GM21717 (cell line): ENCODE results near the gene MARK3.

Source experiments
- ATAC-seq: cut with Tn5 transposase; IDR thresholded peaks from one replicate; pipeline ENCODE4 v1.9.1; 2021; ENCODE audit warnings: mild to moderate bottlenecking, moderate library complexity; ENCODE audit not compliant: unreplicated experiment

The MARK3 gene

DNA sequence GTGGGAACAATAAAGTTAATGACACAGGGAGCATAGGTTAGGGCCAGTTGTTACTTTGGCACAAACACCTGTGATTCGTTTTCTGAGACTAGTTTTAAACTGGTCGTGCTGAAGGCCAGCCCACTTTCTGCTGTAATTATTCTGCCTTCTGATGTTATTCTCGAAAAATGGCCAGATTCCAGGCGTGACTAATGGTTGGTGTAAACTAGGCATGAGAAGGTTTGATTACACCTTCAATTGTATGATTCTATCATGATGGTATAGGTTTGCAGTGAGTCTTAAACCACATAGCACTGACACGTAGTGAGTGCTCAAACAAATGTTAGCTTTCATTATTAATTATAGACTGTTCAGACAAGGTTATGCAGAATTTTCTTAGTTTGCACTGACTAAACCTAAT is 98.4 kb downstream of the MARK3 start:
- no peak for ATAC-seq

DNA sequence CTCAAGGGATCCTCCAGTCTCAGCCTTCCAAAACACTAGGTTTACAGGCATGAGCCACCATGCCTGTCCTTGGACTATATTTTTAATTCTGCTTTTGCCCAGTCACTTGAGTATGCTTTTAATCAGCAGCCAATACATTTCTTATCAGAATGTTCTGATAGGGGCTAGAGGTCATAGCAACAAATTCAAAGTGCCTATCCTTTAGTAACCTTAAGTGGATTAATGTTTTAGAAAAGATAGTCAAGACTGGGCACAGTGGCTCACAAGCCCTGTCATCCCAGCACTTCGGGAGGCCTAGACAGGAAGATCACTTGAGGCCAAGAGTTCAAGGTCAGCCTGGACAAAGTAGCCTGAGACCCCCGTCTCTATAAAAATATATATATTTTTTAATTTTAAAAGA is 100.3 kb downstream of the MARK3 start:
- ATAC-seq, result no peak

DNA sequence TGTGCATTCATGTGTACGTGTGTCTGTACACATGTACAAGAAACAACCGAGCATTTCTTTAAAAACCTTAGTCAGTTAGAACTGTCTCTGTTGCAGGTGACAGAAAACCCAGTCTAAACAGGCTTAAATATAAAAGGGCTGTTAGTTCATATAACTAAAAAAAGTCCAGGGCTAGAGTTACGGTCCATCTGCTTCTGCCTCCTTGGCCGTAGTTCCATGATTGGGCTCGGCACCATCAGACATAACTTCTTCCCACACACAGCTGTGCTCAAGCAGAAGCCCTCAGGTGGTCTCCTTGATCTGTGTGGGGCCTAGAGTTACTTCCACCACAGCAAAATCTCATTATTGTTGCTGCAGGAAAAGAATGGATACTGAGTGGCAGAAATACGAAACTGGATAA is 102.9 kb downstream of the MARK3 start:
- ATAC-seq, result no peak

- ATAC-seq, result no peak
These were observed 103.7 kb downstream of the MARK3 start for GRCh38 chr14:103488960-103489359.

- ATAC-seq, result no peak
These were observed 104.4 kb downstream of the MARK3 start for GRCh38 chr14:103489621-103490020.

GRCh38 chr14:103491691-103492090 is 106.5 kb downstream of the MARK3 start:
- ATAC-seq, result no peak

GRCh38 chr14:103492156-103492925 is 107.1 kb downstream of the MARK3 start:
- no peak for ATAC-seq

DNA sequence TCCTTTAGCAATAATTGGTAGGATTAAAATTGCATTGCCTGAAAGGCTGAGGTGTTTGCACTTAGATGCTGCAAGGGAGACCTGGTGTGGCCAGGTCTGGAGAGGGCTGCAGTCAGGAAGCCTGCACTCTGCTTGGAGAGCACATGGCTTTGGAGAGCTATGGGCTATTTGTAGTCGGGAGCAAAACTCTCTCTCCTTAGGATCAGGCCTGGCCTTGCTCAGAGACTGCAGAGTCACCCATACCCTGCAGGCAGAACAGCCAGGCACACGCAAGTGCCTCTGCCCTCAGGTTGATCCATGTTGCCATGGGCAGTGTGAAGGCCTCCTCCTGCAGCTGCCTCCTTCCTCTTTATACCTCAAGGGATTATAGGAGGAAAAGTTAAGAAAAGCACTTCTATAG is 110.6 kb downstream of the MARK3 start:
- no peak for ATAC-seq

DNA sequence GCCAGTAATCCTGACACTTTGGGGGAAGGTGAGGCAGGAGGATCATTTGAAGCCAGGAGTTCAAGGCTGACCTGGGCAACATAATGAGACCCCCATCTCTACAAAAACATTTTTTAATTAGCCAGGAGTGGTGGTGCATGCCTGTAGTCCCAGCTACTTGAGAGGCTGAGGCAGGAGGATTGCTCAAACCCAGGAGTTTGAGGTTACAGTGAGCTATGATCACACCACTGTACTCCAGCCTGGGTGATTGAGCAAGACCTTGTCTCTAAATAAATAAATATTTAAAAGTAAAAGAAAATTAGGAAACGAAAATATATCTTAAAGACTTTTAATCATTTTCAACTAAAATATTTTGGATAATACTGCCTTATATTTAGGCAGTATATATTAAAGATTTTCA is 111.6 kb downstream of the MARK3 start:
- no peak for ATAC-seq

DNA sequence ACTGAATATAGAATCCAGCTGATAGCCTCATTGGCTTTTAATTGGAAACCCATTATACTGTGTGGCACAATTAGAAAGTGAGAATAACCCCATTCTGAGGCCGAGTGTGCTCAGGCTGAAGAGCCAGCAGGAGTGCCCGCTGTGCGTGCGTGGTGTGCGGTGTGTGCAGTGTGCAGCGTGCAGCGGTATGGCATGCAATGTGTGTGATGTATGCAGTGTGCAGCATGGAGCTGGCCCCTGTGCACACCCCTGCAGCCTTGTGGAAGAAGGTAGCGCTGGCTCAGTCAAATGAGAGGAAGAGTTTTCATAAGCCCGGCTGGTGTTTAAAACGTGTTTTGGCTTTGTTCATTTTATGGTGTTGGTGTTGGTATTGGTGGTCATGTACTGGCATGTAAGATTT is 114.5 kb downstream of the MARK3 start:
- no peak for ATAC-seq

DNA sequence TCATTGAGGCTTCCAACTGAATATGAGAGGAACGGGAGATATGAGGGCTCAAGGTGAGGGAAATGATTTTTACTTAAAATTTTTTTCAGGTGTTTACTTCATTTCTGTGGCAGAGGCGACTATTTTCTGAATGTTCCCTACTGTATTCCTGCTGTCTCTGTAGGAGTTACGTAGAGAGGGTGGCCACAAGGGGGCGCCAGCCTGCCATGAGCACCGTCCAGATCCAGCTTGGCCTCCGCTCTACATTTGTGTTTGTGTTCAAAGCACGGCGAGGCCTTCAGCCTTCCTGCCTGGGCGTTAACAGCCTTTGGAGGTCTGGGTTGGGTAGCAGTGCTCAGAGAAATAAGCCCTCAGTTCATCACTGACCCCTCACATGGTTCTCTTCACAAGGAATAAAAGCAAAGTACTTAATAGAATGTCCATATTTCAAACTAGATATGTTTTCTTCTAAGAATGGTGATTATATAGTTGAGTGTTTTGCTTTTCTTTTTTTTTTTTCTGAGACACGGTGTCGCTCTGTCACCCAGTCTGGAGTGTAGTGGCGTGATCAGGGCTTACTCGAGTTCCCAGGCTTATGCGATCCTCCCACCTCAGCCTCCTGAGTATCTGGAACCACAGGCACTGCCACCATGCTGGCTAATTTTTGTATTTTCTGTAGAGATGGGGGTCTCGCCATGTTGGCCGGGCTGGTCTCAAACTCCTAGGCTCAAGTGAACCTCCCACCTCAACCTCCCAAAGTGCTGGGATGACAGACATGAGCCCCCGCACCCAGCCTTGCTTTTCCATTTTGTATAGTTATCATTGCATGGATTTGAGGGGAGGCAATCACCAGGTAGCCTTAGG is 115.2 kb downstream of the MARK3 start:
- ATAC-seq, result no peak

- no peak for ATAC-seq
These were observed 116.0 kb downstream of the MARK3 start for GRCh38 chr14:103501041-103501870.

DNA sequence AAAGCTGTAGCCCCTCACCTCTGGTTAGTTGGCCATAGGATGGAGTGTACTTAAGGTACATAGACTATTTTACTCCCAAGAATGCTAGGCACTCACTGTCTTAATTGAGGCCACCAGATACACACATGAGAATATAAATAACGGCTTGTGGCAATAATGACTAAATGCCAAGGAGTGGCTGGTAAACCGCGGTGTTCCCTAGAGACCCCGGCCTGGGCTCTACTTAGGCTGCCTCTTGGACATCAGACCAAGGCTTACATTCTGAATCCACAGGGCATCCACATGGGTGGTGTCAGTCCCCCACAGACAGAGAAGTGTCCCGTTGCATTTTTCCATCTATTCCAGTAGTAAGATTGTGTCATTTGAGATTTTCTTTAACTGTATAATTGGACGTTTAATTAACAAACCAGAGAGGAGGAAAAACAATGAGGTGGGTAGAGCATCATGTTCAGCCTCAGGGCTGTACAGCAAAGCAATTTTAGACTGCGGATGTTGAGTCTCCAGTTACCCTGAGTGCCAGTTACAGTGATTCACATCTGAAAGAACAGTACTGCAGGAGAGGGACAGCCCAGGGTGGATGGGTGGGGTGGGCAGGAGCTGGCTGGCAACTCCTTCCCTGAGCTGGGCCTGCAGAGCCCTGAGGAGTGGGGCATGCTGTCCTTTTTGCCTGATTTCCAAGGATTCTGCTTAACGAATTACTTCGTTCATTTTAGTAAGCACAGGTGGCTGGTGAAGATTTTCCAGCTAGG is 116.9 kb downstream of the MARK3 start:
- ATAC-seq, result no peak

GRCh38 chr14:103502877-103503276 is 117.7 kb downstream of the MARK3 start:
- ATAC-seq, result no peak

DNA sequence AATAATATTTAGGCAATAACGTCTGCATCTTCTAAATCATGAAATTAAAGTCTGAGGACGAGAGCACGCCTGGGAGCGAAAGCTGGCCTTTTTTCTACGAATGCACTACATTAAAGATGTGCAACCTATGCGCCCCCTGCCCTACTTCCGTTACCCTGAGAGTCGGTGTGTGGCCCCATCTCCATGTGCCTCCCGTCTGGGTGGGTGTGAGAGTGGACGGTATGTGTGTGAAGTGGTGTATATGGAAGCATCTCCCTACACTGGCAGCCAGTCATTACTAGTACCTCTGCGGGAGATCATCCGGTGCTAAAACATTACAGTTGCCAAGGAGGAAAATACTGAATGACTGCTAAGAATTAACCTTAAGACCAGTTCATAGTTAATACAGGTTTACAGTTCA is 118.1 kb downstream of the MARK3 start:
- no peak for ATAC-seq

DNA sequence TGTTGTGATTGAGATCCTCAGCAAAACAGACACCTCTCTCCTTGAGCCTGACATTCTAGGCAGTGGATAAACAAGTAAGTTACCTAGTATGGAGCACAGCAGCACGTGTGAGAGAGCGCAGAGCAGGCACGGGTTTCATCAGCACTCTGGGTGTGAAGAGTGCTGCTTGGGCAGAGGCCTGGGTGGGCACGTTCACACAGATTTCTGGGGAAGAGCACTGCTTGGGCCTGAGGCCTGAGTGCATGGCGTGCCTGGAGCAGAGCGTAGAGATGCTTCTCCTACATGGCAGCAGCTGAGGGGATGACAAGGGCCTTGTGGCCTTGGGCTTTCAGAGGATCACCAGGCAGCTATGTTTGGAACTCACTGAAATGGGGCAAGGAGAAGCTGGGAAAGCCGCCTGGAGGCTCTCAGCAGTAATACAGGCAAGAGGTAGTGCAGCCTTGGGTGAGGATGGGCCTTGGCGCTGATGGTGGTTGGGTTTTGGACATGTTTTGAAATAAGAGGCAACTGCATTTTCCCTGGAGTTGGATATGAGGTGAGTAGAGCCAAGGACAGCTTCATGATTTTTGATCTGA is 119.9 kb downstream of the MARK3 start:
- ATAC-seq, result no peak

DNA sequence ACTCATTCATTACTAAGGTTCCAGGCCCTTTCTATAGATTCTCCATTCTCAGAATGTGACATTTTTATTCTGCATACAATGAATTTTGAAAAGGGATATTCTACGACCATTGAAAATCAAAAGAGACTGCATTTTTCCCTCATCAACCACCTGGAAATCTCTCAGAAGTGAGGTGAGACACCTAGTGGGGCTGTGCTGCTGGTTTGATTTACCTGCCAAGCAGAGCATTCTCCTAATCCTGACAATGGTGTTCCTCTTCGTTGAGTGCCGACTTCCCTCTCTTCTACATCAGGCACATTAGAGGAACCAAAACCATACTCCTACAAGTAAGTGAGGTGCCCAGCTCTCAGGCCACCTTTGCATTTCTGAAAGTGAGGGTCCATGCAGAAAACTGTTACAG is 122.5 kb downstream of the MARK3 start:
- no peak for ATAC-seq

- no peak for ATAC-seq
These were observed 123.5 kb downstream of the MARK3 start for GRCh38 chr14:103508521-103509329.

GRCh38 chr14:103509864-103510723 is 124.9 kb downstream of the MARK3 start:
- no peak for ATAC-seq
